ENCODE data around the gene MC4R. TPM values are rescaled to one million over a fixed set of nuclear protein-coding genes. Genes with fewer than 3 reads are reported as not detected.

Gene MC4R
- total RNA-seq, 2 experiments from 2014 or later, result not detected

- H3K9me3 Mint-ChIP-seq (ENCODE audit: low read depth), result no peaks in the 10 kb centered on the region
- no peaks in the 10 kb centered on the region for H3K27me3 Mint-ChIP-seq
- H3K27ac Mint-ChIP-seq, result no peak overlapping the region
- ATAC-seq (no peak), DNase-seq (no peak)
- no peaks in the 10 kb centered on the region for H3K36me3 Mint-ChIP-seq (ENCODE audit: low read depth)
- H3K4me1 Mint-ChIP-seq, result no peaks in the 10 kb centered on the region
- ChIA-PET POLR2A (no interaction called here), CTCF (no interaction called here)
- H3K4me3 Mint-ChIP-seq, result no peak overlapping the region
- intact Hi-C loops (cut with DNase I, micrococcal nuclease), result no loop called here
Observed at GRCh38 chr18:60385693-60386092, 13.1 kb upstream of the MC4R start.

DNA sequence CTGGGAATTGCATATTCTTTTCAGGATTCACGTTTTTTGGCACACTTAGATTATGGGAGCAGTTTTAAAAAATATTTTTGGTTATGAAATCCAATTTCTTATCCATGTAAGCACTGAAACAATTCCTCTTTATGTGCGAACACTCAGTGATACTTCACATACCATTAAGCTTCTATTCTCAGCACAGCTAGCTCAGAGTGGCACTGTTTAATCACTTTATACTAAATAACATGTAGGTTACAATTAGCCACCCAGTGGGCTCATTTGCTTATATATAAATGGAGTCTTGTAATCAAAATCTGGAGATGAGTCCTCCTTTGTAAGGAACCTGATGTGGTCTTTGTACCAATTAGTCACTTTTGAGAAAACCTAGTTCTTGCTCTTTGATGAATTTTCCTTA, 11.3 kb upstream of the MC4R start:
- intact Hi-C loops (cut with DNase I, micrococcal nuclease), result no loop called here
- no peaks in the 10 kb centered on the region for H3K27me3 Mint-ChIP-seq
- no peaks in the 10 kb centered on the region for H3K4me1 Mint-ChIP-seq
- no peak overlapping the region for H3K27ac Mint-ChIP-seq
- no peak for ATAC-seq
- H3K9me3 Mint-ChIP-seq (ENCODE audit: low read depth), result no peaks in the 10 kb centered on the region
- no peak overlapping the region for H3K4me3 Mint-ChIP-seq
- no peak for DNase-seq
- H3K36me3 Mint-ChIP-seq (ENCODE audit: low read depth), result no peaks in the 10 kb centered on the region
- CTCF ChIA-PET, result no interaction called here
- POLR2A ChIA-PET, result no interaction called here

- ChIA-PET POLR2A (no interaction called here), CTCF (no interaction called here)
- H3K27ac Mint-ChIP-seq, result no peak overlapping the region
- no peaks in the 10 kb centered on the region for H3K4me1 Mint-ChIP-seq
- intact Hi-C loops (cut with DNase I, micrococcal nuclease), result no loop called here
- no peak for ATAC-seq
- DNase-seq, result no peak
- H3K36me3 Mint-ChIP-seq (ENCODE audit: low read depth), result no peaks in the 10 kb centered on the region
- no peaks in the 10 kb centered on the region for H3K27me3 Mint-ChIP-seq
- no peaks in the 10 kb centered on the region for H3K9me3 Mint-ChIP-seq (ENCODE audit: low read depth)
- H3K4me3 Mint-ChIP-seq, result no peak overlapping the region
Observed at GRCh38 chr18:60377778-60378469, 5.3 kb upstream of the MC4R start.

- Mint-ChIP-seq H3K4me1 (no peaks in the 10 kb centered on the region), H3K4me3 (no peak overlapping the region), H3K36me3 (ENCODE audit: low read depth) (no peaks in the 10 kb centered on the region), H3K27me3 (no peaks in the 10 kb centered on the region), H3K27ac (no peak overlapping the region), H3K9me3 (ENCODE audit: low read depth) (no peaks in the 10 kb centered on the region)
- no peak for ATAC-seq
- CTCF ChIA-PET, result interaction anchor here (0.5 kb wide), 1 partner anchor 684 kb away, joined by 6 read pairs; no protein-coding TSS in a partner anchor
- intact Hi-C loops (cut with DNase I, micrococcal nuclease), result no loop called here
- no peak for DNase-seq
- POLR2A ChIA-PET, result no interaction called here
Observed at GRCh38 chr18:60372132-60372531, 443 bp downstream of the MC4R start.

DNA sequence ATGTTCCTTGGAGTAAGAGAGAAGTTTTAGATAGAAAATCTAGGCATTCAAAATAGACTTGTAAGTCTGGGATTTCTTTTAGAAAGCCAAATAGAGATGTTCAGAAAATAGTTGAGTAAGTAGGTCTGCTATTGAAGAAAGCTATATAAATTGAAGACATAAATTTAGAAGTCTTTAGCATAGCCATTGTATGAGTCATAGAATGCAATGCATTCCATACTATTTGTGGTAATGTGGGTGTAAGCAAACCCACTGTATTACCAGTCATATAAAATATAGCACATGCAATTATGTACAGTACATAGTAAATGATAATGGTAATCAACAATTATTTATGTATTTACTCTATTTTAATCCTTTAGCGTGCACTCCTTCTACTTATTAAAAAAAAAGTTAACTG, 14.1 kb downstream of the MC4R start:
- CTCF ChIA-PET, result no interaction called here
- Mint-ChIP-seq H3K9me3 (ENCODE audit: low read depth) (no peaks in the 10 kb centered on the region), H3K4me1 (no peaks in the 10 kb centered on the region)

GRCh38 chr18:60350941-60351340, 21.6 kb downstream of the MC4R start:
- Mint-ChIP-seq H3K9me3 (ENCODE audit: low read depth) (peaks cover 1% of the 10 kb centered on the region), H3K4me3 (no peak overlapping the region), H3K27me3 (no peaks in the 10 kb centered on the region), H3K27ac (no peak overlapping the region), H3K4me1 (no peaks in the 10 kb centered on the region), H3K36me3 (ENCODE audit: low read depth) (no peaks in the 10 kb centered on the region)
- intact Hi-C loops (cut with DNase I, micrococcal nuclease), result no loop called here
- ATAC-seq (no peak), DNase-seq (no peak)
- ChIA-PET POLR2A (no interaction called here), CTCF (interaction anchor here (0.7 kb wide), 1 partner anchor 12 kb away, joined by 3 read pairs; no protein-coding TSS in a partner anchor)

More for the DNA sequence above, 14.1 kb downstream of the MC4R start:
- POLR2A ChIA-PET, result no interaction called here
- no peak for DNase-seq
- Mint-ChIP-seq H3K4me3 (no peak overlapping the region), H3K36me3 (ENCODE audit: low read depth) (no peaks in the 10 kb centered on the region), H3K27ac (no peak overlapping the region), H3K27me3 (no peaks in the 10 kb centered on the region)
- no peak for ATAC-seq
- intact Hi-C loops (cut with DNase I, micrococcal nuclease), result no loop called here

DNA sequence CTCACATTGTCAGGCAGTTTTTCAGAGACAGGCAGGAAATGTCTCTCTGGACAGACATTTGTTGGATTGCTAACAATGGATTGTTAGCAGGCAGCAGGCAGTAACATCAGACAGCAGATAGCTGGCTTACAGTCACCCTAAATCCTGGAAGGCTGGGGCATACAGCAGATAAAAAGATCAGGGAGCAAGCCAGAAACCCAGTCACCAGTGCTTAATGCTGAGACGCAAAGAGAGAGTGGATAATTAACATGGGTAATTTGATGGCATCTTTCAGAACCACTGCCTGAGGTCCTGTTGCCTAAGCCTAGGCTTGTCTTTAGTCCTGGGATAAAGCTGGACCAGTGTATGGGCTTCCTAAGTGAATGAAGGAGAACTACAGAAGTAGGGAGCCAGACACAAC, 22.4 kb downstream of the MC4R start:
- peaks cover 1% of the 10 kb centered on the region for H3K9me3 Mint-ChIP-seq (ENCODE audit: low read depth)
- POLR2A ChIA-PET, result no interaction called here
- CTCF ChIA-PET, result no interaction called here
- DNase-seq (no peak), ATAC-seq (no peak)
- H3K4me1 Mint-ChIP-seq, result no peaks in the 10 kb centered on the region
- intact Hi-C loops (cut with DNase I, micrococcal nuclease), result no loop called here
- no peak overlapping the region for H3K4me3 Mint-ChIP-seq
- H3K27me3 Mint-ChIP-seq, result no peaks in the 10 kb centered on the region
- no peak overlapping the region for H3K27ac Mint-ChIP-seq
- H3K36me3 Mint-ChIP-seq (ENCODE audit: low read depth), result no peaks in the 10 kb centered on the region

DNA sequence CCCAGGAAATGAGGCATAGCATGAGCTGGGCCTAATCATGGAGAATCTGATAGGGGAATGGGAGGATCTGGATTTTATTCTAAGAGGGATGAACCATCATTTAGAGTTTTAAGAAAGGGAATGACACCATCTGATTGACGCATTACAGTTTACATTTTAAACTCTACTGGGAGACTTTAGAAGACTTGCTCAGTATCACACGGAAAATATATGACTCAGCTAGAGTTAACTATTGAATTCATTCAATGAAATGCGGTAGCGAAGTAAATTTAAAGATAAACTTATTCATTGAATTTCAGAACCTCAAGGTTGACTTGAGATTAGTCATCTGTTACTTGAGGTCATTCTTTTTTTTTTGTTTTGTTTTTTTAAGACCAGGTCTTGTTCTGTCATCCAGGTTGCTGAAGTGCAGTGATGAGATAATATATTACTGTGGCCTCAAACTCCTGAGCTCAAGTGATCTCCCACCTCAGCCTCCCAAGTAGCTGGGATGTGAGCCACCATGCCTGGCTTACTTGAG, 25.0 kb downstream of the MC4R start:
- no peaks in the 10 kb centered on the region for H3K9me3 Mint-ChIP-seq (ENCODE audit: low read depth)
- H3K4me3 Mint-ChIP-seq, result no peak overlapping the region
- DNase-seq (no peak), ATAC-seq (no peak)
- CTCF ChIA-PET, result interaction anchor here (0.7 kb wide), 1 partner anchor 22 kb away, joined by 4 read pairs; no protein-coding TSS in a partner anchor
- POLR2A ChIA-PET, result no interaction called here
- no peaks in the 10 kb centered on the region for H3K4me1 Mint-ChIP-seq
- H3K27ac Mint-ChIP-seq, result no peak overlapping the region
- intact Hi-C loops (cut with DNase I, micrococcal nuclease), result no loop called here
- H3K36me3 Mint-ChIP-seq (ENCODE audit: low read depth), result no peaks in the 10 kb centered on the region
- H3K27me3 Mint-ChIP-seq, result no peaks in the 10 kb centered on the region

GRCh38 chr18:60339018-60339417, 33.6 kb downstream of the MC4R start:
- CTCF ChIA-PET, result interaction anchor here (0.7 kb wide), 1 partner anchor 12 kb away, joined by 3 read pairs; no protein-coding TSS in a partner anchor
- ATAC-seq (no peak), DNase-seq (no peak)
- POLR2A ChIA-PET, result no interaction called here
- Mint-ChIP-seq H3K4me3 (no peak overlapping the region), H3K27ac (no peak overlapping the region), H3K9me3 (ENCODE audit: low read depth) (peaks cover 4% of the 10 kb centered on the region), H3K4me1 (no peaks in the 10 kb centered on the region), H3K36me3 (ENCODE audit: low read depth) (no peaks in the 10 kb centered on the region), H3K27me3 (no peaks in the 10 kb centered on the region)
- intact Hi-C loops (cut with DNase I, micrococcal nuclease), result no loop called here

GRCh38 chr18:60331890-60332289, 40.7 kb downstream of the MC4R start:
- intact Hi-C loops (cut with DNase I, micrococcal nuclease), result no loop called here
- H3K27me3 Mint-ChIP-seq, result no peaks in the 10 kb centered on the region
- H3K36me3 Mint-ChIP-seq (ENCODE audit: low read depth), result no peaks in the 10 kb centered on the region
- DNase-seq, result no peak
- no peak overlapping the region for H3K4me3 Mint-ChIP-seq
- POLR2A ChIA-PET, result no interaction called here
- H3K27ac Mint-ChIP-seq, result no peak overlapping the region
- CTCF ChIA-PET, result no interaction called here
- no peaks in the 10 kb centered on the region for H3K4me1 Mint-ChIP-seq
- no peak for ATAC-seq
- peaks cover 4% of the 10 kb centered on the region for H3K9me3 Mint-ChIP-seq (ENCODE audit: low read depth)

DNA sequence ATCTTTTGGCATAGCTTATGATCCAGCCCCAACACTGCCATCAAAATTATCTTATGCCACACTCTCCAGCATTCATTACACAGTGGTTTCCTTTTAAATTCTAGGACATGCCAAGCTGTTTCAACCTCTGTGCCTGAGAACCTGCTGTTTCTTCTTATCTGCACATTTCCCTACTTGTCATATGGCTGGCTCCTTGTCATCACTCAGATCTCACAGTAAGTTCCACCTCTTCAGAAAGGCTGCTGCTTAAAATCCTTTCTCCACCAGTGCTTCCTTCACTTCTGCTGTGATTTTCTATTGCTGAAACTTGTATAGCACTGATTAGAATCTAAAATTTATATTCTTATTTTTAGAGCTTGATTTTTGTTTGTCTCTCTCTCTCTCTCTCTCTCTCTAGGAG, 43.4 kb downstream of the MC4R start:
- H3K4me1 Mint-ChIP-seq, result no peaks in the 10 kb centered on the region
- ChIA-PET CTCF (no interaction called here), POLR2A (no interaction called here)
- intact Hi-C loops (cut with DNase I, micrococcal nuclease), result no loop called here
- no peaks in the 10 kb centered on the region for H3K27me3 Mint-ChIP-seq
- ATAC-seq (no peak), DNase-seq (no peak)
- no peaks in the 10 kb centered on the region for H3K36me3 Mint-ChIP-seq (ENCODE audit: low read depth)
- no peak overlapping the region for H3K27ac Mint-ChIP-seq
- H3K4me3 Mint-ChIP-seq, result no peak overlapping the region
- H3K9me3 Mint-ChIP-seq (ENCODE audit: low read depth), result no peaks in the 10 kb centered on the region

GRCh38 chr18:60327880-60328279, 44.7 kb downstream of the MC4R start:
- DNase-seq (no peak), ATAC-seq (no peak)
- Mint-ChIP-seq H3K27me3 (no peaks in the 10 kb centered on the region), H3K9me3 (ENCODE audit: low read depth) (no peaks in the 10 kb centered on the region), H3K27ac (no peak overlapping the region), H3K4me3 (no peak overlapping the region), H3K4me1 (no peaks in the 10 kb centered on the region), H3K36me3 (ENCODE audit: low read depth) (no peaks in the 10 kb centered on the region)
- intact Hi-C loops (cut with DNase I, micrococcal nuclease), result no loop called here
- ChIA-PET CTCF (no interaction called here), POLR2A (no interaction called here)
